Activated CD8-positive, alpha-beta memory T cell treated with anti-CD3 and anti-CD28 coated beads, Interleukin-2, amount 10 ng/mL, durations not matched to agents 7 days and 5 days (primary cell): ENCODE results near the gene SPTY2D1. TPM values are rescaled to one million over a fixed set of nuclear protein-coding genes. Genes with fewer than 3 reads are reported as not detected.
A peak's percentile ranks its signal among the peaks of the same experiment; 100 is the strongest.
"Not testable (repeated sequence)": the region's sequence is repeated elsewhere in the genome, so short reads cannot be mapped to it uniquely, and the experiment has no call there.

Experiments
- ATAC-seq: fragments of 150-1000 bp; cut with Tn5 transposase; one replicate; pipeline ENCODE4 v1.10.0; 2021; ENCODE audit warnings: moderate library complexity
- CTCF ChIA-PET: fragments of 350-600 bp; sonication (Branson Sonifier 250); formaldehyde crosslinking; loops from one replicate; lab custom pipeline; 2021; ENCODE audit warnings: antibody characterized with exemption; lab: Charles Lee
- DNase-seq: peaks from one replicate; pipeline ENCODE4 v3.0.0-alpha.2; 2020
- H3K27ac Mint-ChIP-seq: one replicate; pipeline ENCODE4 v1.8.0; 2021; ENCODE audit warnings: mild to moderate bottlenecking, mixed read lengths
- H3K27me3 Mint-ChIP-seq: one replicate; pipeline ENCODE4 v1.8.0; 2021; ENCODE audit warnings: mixed read lengths
- H3K36me3 Mint-ChIP-seq: one replicate; pipeline ENCODE4 v1.8.0; 2021; ENCODE audit warnings: mild to moderate bottlenecking, mixed read lengths
- H3K4me1 Mint-ChIP-seq: one replicate; pipeline ENCODE4 v1.8.0; 2021; ENCODE audit warnings: mixed read lengths
- H3K4me3 Mint-ChIP-seq: one replicate; pipeline ENCODE4 v1.8.0; 2021; ENCODE audit warnings: mild to moderate bottlenecking, moderate library complexity, mixed read lengths
- H3K9me3 Mint-ChIP-seq: one replicate; pipeline ENCODE4 v1.8.0; 2022; ENCODE audit warnings: low read depth, mixed read lengths
- total RNA-seq, 2 experiments: library from RNA; stranded (reverse); gene quantifications; one replicate each; pipeline ENCODE4 v1.2.3, GENCODE V29; 2021

The SPTY2D1 gene
- total RNA-seq, 2 experiments from 2014 or later, result 23.8 to 34.7 TPM

DNA sequence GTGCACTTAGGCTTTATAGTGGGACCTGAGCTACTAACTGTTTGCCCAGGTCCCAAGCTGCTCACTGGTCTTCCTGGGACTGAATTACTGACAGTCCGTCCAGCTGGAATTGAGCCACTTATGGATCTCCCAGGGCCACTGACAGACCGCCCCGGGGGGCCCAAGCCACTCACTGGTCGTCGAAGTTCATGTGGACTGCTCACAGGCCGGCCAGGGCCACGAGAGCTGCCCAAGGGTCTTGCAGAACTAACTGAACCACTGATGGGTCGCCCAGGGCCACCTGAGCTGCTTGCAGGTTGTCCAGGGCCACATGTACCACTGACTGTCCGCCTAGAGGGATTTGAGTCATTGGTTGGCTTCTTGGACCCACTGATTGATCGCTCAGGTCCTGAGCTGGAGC lies 19.5 kb downstream of the SPTY2D1 start:
- DNase-seq (no peak), ATAC-seq (no peak)
- Mint-ChIP-seq H3K27ac (no peak overlapping the region), H3K27me3 (no peaks in the 10 kb centered on the region), H3K36me3 (peaks cover 37% of the 10 kb centered on the region), H3K4me1 (peaks cover 41% of the 10 kb centered on the region), H3K4me3 (no peak overlapping the region), H3K9me3 (no peaks in the 10 kb centered on the region)
- CTCF ChIA-PET, result interaction anchor here (2.5 kb wide), 1 partner anchor 75 kb away, joined by 7 read pairs; no protein-coding TSS in a partner anchor

GRCh38 chr11:18612394-18612793 lies 21.7 kb downstream of the SPTY2D1 start:
- H3K27ac Mint-ChIP-seq, result no peak overlapping the region
- DNase-seq, result no peak
- H3K27me3 Mint-ChIP-seq, result no peaks in the 10 kb centered on the region
- CTCF ChIA-PET, result interaction anchor here (0.8 to 2.5 kb wide), 2 partner anchors 21 to 72 kb away, joined by 3 to 7 read pairs; no protein-coding TSS in a partner anchor
- H3K4me1 Mint-ChIP-seq, result peaks cover 22% of the 10 kb centered on the region
- H3K4me3 Mint-ChIP-seq, result no peak overlapping the region
- H3K9me3 Mint-ChIP-seq, result no peaks in the 10 kb centered on the region
- no peak for ATAC-seq
- peaks cover 41% of the 10 kb centered on the region for H3K36me3 Mint-ChIP-seq

DNA sequence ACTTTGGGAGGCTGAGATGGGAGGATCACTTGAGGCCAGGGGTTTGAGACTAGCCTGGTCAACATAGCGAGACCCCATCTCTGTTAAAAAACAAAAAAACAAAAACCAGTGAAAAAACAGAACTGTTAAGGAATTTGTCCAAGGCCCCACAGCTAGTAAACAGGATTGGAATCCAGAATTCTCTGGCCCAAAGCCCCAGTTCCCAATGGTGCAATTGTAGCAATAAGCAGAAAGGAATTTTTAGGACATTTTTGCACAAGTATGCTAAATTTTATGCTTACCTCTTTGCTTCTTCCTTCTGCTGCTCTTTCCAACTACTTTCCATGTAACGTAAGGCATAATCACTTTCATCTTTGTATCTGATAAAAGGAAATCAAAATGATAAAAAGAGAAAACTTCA lies 22.9 kb downstream of the SPTY2D1 start:
- Mint-ChIP-seq H3K9me3 (no peaks in the 10 kb centered on the region), H3K27me3 (no peaks in the 10 kb centered on the region), H3K4me3 (no peak overlapping the region), H3K36me3 (peaks cover 44% of the 10 kb centered on the region), H3K27ac (no peak overlapping the region), H3K4me1 (peaks cover 11% of the 10 kb centered on the region)
- no peak for ATAC-seq
- CTCF ChIA-PET, result interaction anchor here (1.0 kb wide), 1 partner anchor 22 kb away, joined by 3 read pairs; no protein-coding TSS in a partner anchor
- DNase-seq, result no peak

- no peaks in the 10 kb centered on the region for H3K4me1 Mint-ChIP-seq
- CTCF ChIA-PET, result no interaction called here
- no peaks in the 10 kb centered on the region for H3K9me3 Mint-ChIP-seq
- H3K36me3 Mint-ChIP-seq, result peaks cover 27% of the 10 kb centered on the region
- no peak overlapping the region for H3K27ac Mint-ChIP-seq
- no peak for DNase-seq
- no peak overlapping the region for H3K4me3 Mint-ChIP-seq
- no peaks in the 10 kb centered on the region for H3K27me3 Mint-ChIP-seq
- no peak for ATAC-seq
Measured at GRCh38 chr11:18608376-18608775, 25.8 kb downstream of the SPTY2D1 start.

GRCh38 chr11:18600915-18601569 lies 33.1 kb downstream of the SPTY2D1 start:
- Mint-ChIP-seq H3K36me3 (peaks cover 3% of the 10 kb centered on the region), H3K4me1 (no peaks in the 10 kb centered on the region), H3K9me3 (no peaks in the 10 kb centered on the region), H3K27ac (no peak overlapping the region), H3K4me3 (no peak overlapping the region), H3K27me3 (no peaks in the 10 kb centered on the region)
- DNase-seq, result no peak
- CTCF ChIA-PET, result interaction anchor here (0.8 kb wide), 1 partner anchor 20 kb away, joined by 3 read pairs; no protein-coding TSS in a partner anchor
- ATAC-seq, result no peak

- Mint-ChIP-seq H3K4me3 (no peak within 1 kb of the TSS), H3K27ac (no peak within 1 kb of the TSS), H3K4me1 (no peaks in the 10 kb centered on the region), H3K9me3 (no peaks in the 10 kb centered on the region), H3K27me3 (no peaks in the 10 kb centered on the region), H3K36me3 (peaks cover 1% of the 10 kb centered on the region)
- no peak for DNase-seq
- ATAC-seq, result no peak
- CTCF ChIA-PET, result no interaction called here
Measured at GRCh38 chr11:18599739-18600230, 34.4 kb downstream of the SPTY2D1 start, which contains the start of gene MISFA. Gene MISFA (plus strand): TSS chr11:18599789. CDS start chr11:18599929, 140 bp downstream.

- H3K27me3 Mint-ChIP-seq, result no peaks in the 10 kb centered on the region
- no peak overlapping the region for H3K27ac Mint-ChIP-seq
- DNase-seq, result no peak
- H3K4me3 Mint-ChIP-seq, result no peak overlapping the region
- CTCF ChIA-PET, result interaction anchor here (0.6 kb wide), 1 partner anchor 253 kb away, joined by 3 read pairs; no protein-coding TSS in a partner anchor
- H3K36me3 Mint-ChIP-seq, result no peaks in the 10 kb centered on the region
- no peaks in the 10 kb centered on the region for H3K9me3 Mint-ChIP-seq
- H3K4me1 Mint-ChIP-seq, result peaks cover 3% of the 10 kb centered on the region
- ATAC-seq, result no peak
Measured at GRCh38 chr11:18594999-18595749, 39.0 kb downstream of the SPTY2D1 start.

- H3K27me3 Mint-ChIP-seq, DNase-seq, H3K4me3 Mint-ChIP-seq, H3K27ac Mint-ChIP-seq, H3K9me3 Mint-ChIP-seq, H3K4me1 Mint-ChIP-seq, ATAC-seq, H3K36me3 Mint-ChIP-seq, CTCF ChIA-PET: not testable (repeated sequence)
Measured at GRCh38 chr11:18594088-18594487, 40.1 kb downstream of the SPTY2D1 start.

DNA sequence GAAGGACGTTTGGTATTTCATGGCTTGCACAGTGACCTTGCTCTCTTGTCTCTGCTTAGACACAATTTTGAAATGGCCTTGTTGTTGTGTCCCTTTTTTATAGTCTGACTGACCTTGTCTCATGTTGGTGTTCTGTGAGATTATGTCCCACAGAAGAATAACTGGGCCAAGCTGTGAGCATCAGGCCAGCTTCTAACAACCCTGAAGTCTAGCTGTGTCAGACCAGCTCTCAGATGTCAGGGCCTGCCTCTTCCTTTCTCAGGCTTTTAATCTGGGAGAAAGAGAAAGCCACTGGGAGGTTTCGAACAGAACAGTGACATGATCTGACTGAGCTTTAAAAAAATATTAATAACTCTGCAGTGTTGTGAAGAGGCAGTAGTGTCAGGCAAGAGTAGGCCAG lies 43.6 kb downstream of the SPTY2D1 start:
- Mint-ChIP-seq H3K27me3 (no peaks in the 10 kb centered on the region), H3K4me1 (peaks cover 3% of the 10 kb centered on the region), H3K36me3 (no peaks in the 10 kb centered on the region), H3K4me3 (peak overlapping the region; percentile 18), H3K27ac (peak overlapping the region; percentile 45), H3K9me3 (no peaks in the 10 kb centered on the region)
- ATAC-seq, result no peak
- DNase-seq, result no peak
- CTCF ChIA-PET, result interaction anchor here (0.7 kb wide), 1 partner anchor 42 kb away, joined by 3 read pairs; no protein-coding TSS in a partner anchor

GRCh38 chr11:18588297-18589252 lies 45.6 kb downstream of the SPTY2D1 start, which contains the start of gene UEVLD:
Gene UEVLD (minus strand): TSS chr11:18588734. CDS start chr11:18588654, 80 bp downstream.
- Mint-ChIP-seq H3K27ac (no peak within 1 kb of the TSS), H3K4me1 (peaks cover 7% of the 10 kb centered on the region), H3K9me3 (no peaks in the 10 kb centered on the region), H3K27me3 (no peaks in the 10 kb centered on the region), H3K4me3 (no peak within 1 kb of the TSS), H3K36me3 (peaks cover 2% of the 10 kb centered on the region)
- CTCF ChIA-PET, result interaction anchor here (0.8 to 1.3 kb wide), 7 partner anchors 9 to 345 kb away, joined by 3 to 9 read pairs (median 3); no protein-coding TSS in a partner anchor
- ATAC-seq, result peak; percentile 70
- DNase-seq, result peak; percentile 75

GRCh38 chr11:18581825-18582224 lies 52.3 kb downstream of the SPTY2D1 start:
- Mint-ChIP-seq H3K27me3 (no peaks in the 10 kb centered on the region), H3K4me1 (peaks cover 30% of the 10 kb centered on the region), H3K36me3 (peaks cover 20% of the 10 kb centered on the region), H3K4me3 (no peak overlapping the region), H3K27ac (no peak overlapping the region), H3K9me3 (no peaks in the 10 kb centered on the region)
- ATAC-seq, result no peak
- DNase-seq, result no peak
- CTCF ChIA-PET, result interaction anchor here (1.0 to 3.8 kb wide), 3 partner anchors 70 to 221 kb away, joined by 3 to 19 read pairs (median 4); no protein-coding TSS in a partner anchor

DNA sequence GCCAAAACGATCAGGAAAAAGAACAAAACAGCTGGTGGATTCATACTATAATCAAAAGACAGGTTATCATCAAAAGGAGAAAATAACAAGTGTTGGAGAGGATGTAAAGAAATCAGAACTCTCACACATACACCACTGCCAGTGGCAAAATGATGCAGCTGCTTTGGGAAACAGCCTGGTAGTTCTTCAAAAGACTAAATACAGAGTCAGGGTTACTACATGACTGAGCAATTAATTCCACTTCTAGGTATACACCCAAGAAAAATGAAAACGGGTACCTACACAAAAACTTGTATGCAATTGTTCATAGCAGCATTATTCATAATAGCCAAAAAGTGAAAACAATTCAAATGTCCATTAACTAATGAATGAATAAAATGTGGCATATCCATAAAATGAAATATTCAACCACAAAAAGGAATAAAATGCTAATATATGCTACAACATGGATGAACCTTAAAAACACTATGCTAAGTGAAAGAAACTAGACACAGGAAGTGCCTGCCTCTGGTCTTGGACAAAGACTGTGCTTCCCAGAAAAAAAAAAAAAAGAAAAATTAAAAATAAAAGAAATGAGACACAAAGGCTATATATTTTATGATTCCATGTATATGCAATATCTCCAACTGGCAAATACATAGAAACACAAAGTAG lies 53.9 kb downstream of the SPTY2D1 start:
- Mint-ChIP-seq H3K27me3 (no peaks in the 10 kb centered on the region), H3K9me3 (no peaks in the 10 kb centered on the region), H3K36me3 (peaks cover 27% of the 10 kb centered on the region), H3K4me3 (no peak overlapping the region), H3K4me1 (peaks cover 38% of the 10 kb centered on the region), H3K27ac (no peak overlapping the region)
- no peak for DNase-seq
- CTCF ChIA-PET, result interaction anchor here (1.2 to 3.8 kb wide), 7 partner anchors 8 to 151 kb away, joined by 3 to 19 read pairs (median 9); partner anchors contain the start of genes SPTY2D1 and UEVLD
- no peak for ATAC-seq
